K562 (cell line): ENCODE data around the gene SOBP. TPM values are rescaled to one million over a fixed set of nuclear protein-coding genes. Genes with fewer than 3 reads are reported as not detected.

ENCODE experiments used
- ATAC-seq: fragments of 200-7000 bp; cut with Tn5 transposase; 3 replicates; pipeline ENCODE4 v1.9.1; 2020; ENCODE audit warnings: moderate library complexity
- BruUV-seq: library from RNA; stranded (reverse); fragments of 400-500 nt; replicated peaks from 2 replicates; lab custom pipeline; 2021; lab: Mats Ljungman, UMichigan
- CTCF ChIA-PET: fragments of 300-600 bp; formaldehyde crosslinking; extraction: SDS; loops from one replicate; lab custom pipeline; 2021; ENCODE audit warnings: low intra/inter-chr PET ratio; lab: Yijun Ruan, JAX
- POLR2A ChIA-PET: fragments of 300-600, 350-650 bp; sonication (Branson Sonifier 250); formaldehyde crosslinking; extraction: SDS; loops from one replicate; lab custom pipeline; 2021; ENCODE audit warnings: antibody characterized with exemption, inconsistent platforms; lab: Yijun Ruan, JAX
- DNase-seq, 4 experiments: peaks; one replicate each; pipeline versions ENCODE4 v3.0.0 to v3.0.0-alpha.2; 2011 to 2018; ENCODE audit warnings: low spot score in 3 of 4, mixed read lengths in 3 of 4; ENCODE audit errors: extremely low read depth in 1 of 4
- FAIRE-seq: peaks from 2 replicates; lab custom pipeline; 2011; peaks lifted over from hg19 to GRCh38; lab: Jason Lieb, UNC
- H2AFZ ChIP-seq: 2 replicates; pipeline ENCODE4 v1.6.0; 2011; ENCODE audit warnings: low read depth, low read length, control low read depth, inconsistent platforms
- H3K27ac ChIP-seq: fragments of 200-600 bp; 3 replicates; pipeline ENCODE4 v1.8.0; 2011; ENCODE audit warnings: low read depth, mild to moderate bottlenecking, control low read depth, inconsistent platforms, low read length, moderate library complexity, mixed read lengths; ENCODE audit errors: extremely low read depth
- H3K27me3 ChIP-seq, 2 experiments: fragments of 300-600 bp in 1 of 2; 2 replicates in 1 of 2; 3 replicates in 1 of 2; pipeline versions ENCODE4 v1.6.0 to v1.8.0; 2011; ENCODE audit warnings: inconsistent platforms in 2 of 2, low read length in 2 of 2, mild to moderate bottlenecking in 1 of 2, mixed read lengths in 1 of 2, moderate library complexity in 1 of 2; ENCODE audit not compliant: control insufficient read depth in 2 of 2, insufficient read depth in 2 of 2
- H3K36me3 ChIP-seq: fragments of 300-600 bp; 3 replicates; pipeline ENCODE4 v1.8.0; 2011; ENCODE audit warnings: mild to moderate bottlenecking, low read length, inconsistent platforms; ENCODE audit not compliant: control insufficient read depth, insufficient read depth
- H3K4me1 ChIP-seq, 2 experiments: fragments of 200-600 bp in 1 of 2; replicated peaks in 1 of 2; 2 replicates in 1 of 2; 3 replicates in 1 of 2; pipeline versions ENCODE4 v1.5.1 to v1.8.0; 2011; ENCODE audit warnings: inconsistent platforms in 2 of 2, low read length in 2 of 2, mild to moderate bottlenecking in 1 of 2, mixed read lengths in 1 of 2, moderate library complexity in 1 of 2; ENCODE audit not compliant: control insufficient read depth in 2 of 2, insufficient read depth in 2 of 2
- H3K4me2 ChIP-seq: 2 replicates; pipeline ENCODE4 v1.6.1; 2011; ENCODE audit warnings: low read length, control low read depth, inconsistent platforms, mixed read lengths; ENCODE audit not compliant: insufficient read depth
- H3K4me3 ChIP-seq: fragments of 200-600 bp; sonication (generic), shearing (Covaris generic); 2 replicates; pipeline ENCODE4 v1.5.1; 2016; ENCODE audit warnings: control low read depth, inconsistent platforms
- H3K79me2 ChIP-seq: fragments of 200-600 bp; 3 replicates; pipeline ENCODE4 v1.8.0; 2011; ENCODE audit warnings: low read length, inconsistent platforms; ENCODE audit not compliant: control insufficient read depth, insufficient read depth
- H3K9ac ChIP-seq, 2 experiments: 2 replicates each; pipeline versions ENCODE4 v1.6.0 to v1.6.1; 2011; ENCODE audit warnings: low read depth in 2 of 2, low read length in 2 of 2, control low read depth in 1 of 2, inconsistent platforms in 1 of 2, mild to moderate bottlenecking in 1 of 2, mixed read lengths in 1 of 2; ENCODE audit not compliant: insufficient read depth in 1 of 2
- H3K9me1 ChIP-seq: one replicate; pipeline ENCODE4 v1.6.0; 2011; ENCODE audit warnings: inconsistent platforms, mild to moderate bottlenecking, low read length, moderate library complexity; ENCODE audit not compliant: control insufficient read depth, insufficient read depth
- H3K9me3 ChIP-seq: replicated peaks from 2 replicates; pipeline ENCODE4 v1.5.1; 2011; ENCODE audit warnings: low read depth, low read length, inconsistent platforms; ENCODE audit not compliant: control insufficient read depth, insufficient read depth
- H4K20me1 ChIP-seq: replicated peaks from 2 replicates; pipeline ENCODE4 v1.6.1; 2011; ENCODE audit warnings: low read length, inconsistent platforms, mixed read lengths; ENCODE audit not compliant: control insufficient read depth, insufficient read depth
- EGR1 ChIP-seq: fragments of 450-650 bp; conservative IDR thresholded peaks from 2 replicates; pipeline ENCODE4 v1.6.1; 2017; ENCODE audit warnings: mild to moderate bottlenecking
- ELF1 ChIP-seq: fragments of 200-800 bp; sonication (Bioruptor generic); IDR thresholded peaks from 2 replicates; pipeline ENCODE4 v1.6.1; 2016; ENCODE audit warnings: missing genetic modification characterization, missing compliant biosample characterization
- JUN ChIP-seq, 2 experiments: sonication (generic) in 1 of 2; formaldehyde crosslinking in 1 of 2; IDR thresholded peaks; 2 replicates each; pipeline versions ENCODE4 v1.6.1 to v1.8.0; 2012 to 2022; ENCODE audit warnings: borderline replicate concordance in 2 of 2, mild to moderate bottlenecking in 2 of 2, improper control_type of control experiment in 1 of 2, low read depth in 1 of 2, low read length in 1 of 2, missing genetic modification reagents in 1 of 2
- MCM5 ChIP-seq: fragments of 450-650 bp; IDR thresholded peaks from 2 replicates; pipeline ENCODE4 v1.6.1; 2016; ENCODE audit warnings: low read depth
- MTA2 ChIP-seq: fragments of 450-650 bp; IDR thresholded peaks from 2 replicates; pipeline ENCODE4 v1.6.1; 2016; ENCODE audit warnings: low read depth
- PRMT5 ChIP-seq: sonication (generic); formaldehyde crosslinking; IDR thresholded peaks from 2 replicates; pipeline ENCODE4 v1.5.0; 2020; ENCODE audit warnings: missing genetic modification reagents
- RAD51 ChIP-seq: fragments of 450-650 bp; IDR thresholded peaks from 2 replicates; pipeline ENCODE4 v1.7.1; 2016; ENCODE audit warnings: low read depth, mild to moderate bottlenecking, borderline replicate concordance
- RCOR1 ChIP-seq, 2 experiments: IDR thresholded peaks; 2 replicates each; pipeline ENCODE4 v1.6.1; 2012; ENCODE audit warnings: low read depth in 2 of 2, low read length in 2 of 2, borderline replicate concordance in 1 of 2, improper control_type of control experiment in 1 of 2
- SMC3 ChIP-seq: conservative IDR thresholded peaks from 2 replicates; pipeline ENCODE4 v1.6.1; 2011; ENCODE audit warnings: low read depth, low read length, improper control_type of control experiment; ENCODE audit not compliant: insufficient read depth
- TAF7 ChIP-seq: fragments of 450-650 bp; IDR thresholded peaks from 2 replicates; pipeline ENCODE4 v1.6.1; 2016; ENCODE audit warnings: missing genetic modification characterization, missing compliant biosample characterization
- TEAD1 ChIP-seq, 2 experiments: fragments of 450-650 bp in 1 of 2; sonication (generic) in 1 of 2; formaldehyde crosslinking; IDR thresholded peaks; 2 replicates each; pipeline versions ENCODE4 v1.4.0 to v1.8.0; 2020 to 2022; ENCODE audit warnings: mild to moderate bottlenecking in 2 of 2, missing genetic modification reagents in 1 of 2
- TRIM24 ChIP-seq, 2 experiments: fragments of 450-650 bp; IDR thresholded peaks; 2 replicates each; pipeline ENCODE4 v1.6.1; 2016
- ZNF766 ChIP-seq: fragments of 200-800 bp; sonication (Bioruptor generic); conservative IDR thresholded peaks from 2 replicates; pipeline ENCODE4 v1.6.1; 2016; ENCODE audit warnings: missing genetic modification characterization, missing compliant biosample characterization
- WGBS: fragments of 100-300 bp; shearing (Covaris generic); methylation state at CpG from one replicate; pipeline ENCODE4 v1.1.6; 2016; ENCODE audit warnings: low coverage, mixed read lengths; ENCODE audit not compliant: insufficient coverage; ENCODE audit errors: missing lambda C conversion rate; 5-methylcytosine and 5-hydroxymethylcytosine counted together
- in situ Hi-C: fragments of 300-500 bp; cut with MboI; formaldehyde crosslinking; loops from 4 replicates; pipeline ENCODE4 v1.15.0; 2018; ENCODE audit warnings: inconsistent platforms, mixed read lengths
- intact Hi-C: fragments of 100-400 bp; cut with micrococcal nuclease; formaldehyde crosslinking; loops from 2 replicates; pipeline ENCODE4 v1.14.2; 2022
- polyA plus RNA-seq, 8 experiments: library from polyadenylated mRNA; depleted of rRNA in 4 of 8; stranded (reverse) in 5 of 8; unstranded in 3 of 8; fragments of >200 nt; fragmentation: Nextera tagmentation in 2 of 8; fragmentation: Illumina TruSeq in 1 of 8; extraction: Ambion mirVana in 2 of 8; extraction: Trizol in 1 of 8; gene quantifications; 2 replicates each; pipeline versions ENCODE4 v1.2.1 to v1.2.3, GENCODE V29; 2011 to 2014; ENCODE audit warnings: inconsistent platforms in 1 of 8, missing spikeins in 1 of 8
- total RNA-seq, 7 experiments: library from RNA; depleted of rRNA in 6 of 7; stranded (reverse); fragments of >200 nt in 6 of 7; fragmentation: Illumina TruSeq in 2 of 7; extraction: Trizol in 2 of 7; gene quantifications; 2 replicates each; pipeline versions ENCODE4 v1.2.1 to v1.2.3, GENCODE V29; 2011 to 2021; ENCODE audit warnings: low replicate concordance in 1 of 7
- TF ChIP-seq, protein P1 (sequence below): fragments of 450-650 bp; IDR thresholded peaks from 2 replicates; pipeline ENCODE4 v1.6.1; 2017; ENCODE audit warnings: antibody characterized with exemption, mild to moderate bottlenecking

The SOBP gene
- total and polyA plus RNA-seq, 9 of the 15 experiments (the other 6 are each of a cell fraction or from before 2014, with no cell fraction given) = 0.16 TPM; not detected in 8

DNA sequence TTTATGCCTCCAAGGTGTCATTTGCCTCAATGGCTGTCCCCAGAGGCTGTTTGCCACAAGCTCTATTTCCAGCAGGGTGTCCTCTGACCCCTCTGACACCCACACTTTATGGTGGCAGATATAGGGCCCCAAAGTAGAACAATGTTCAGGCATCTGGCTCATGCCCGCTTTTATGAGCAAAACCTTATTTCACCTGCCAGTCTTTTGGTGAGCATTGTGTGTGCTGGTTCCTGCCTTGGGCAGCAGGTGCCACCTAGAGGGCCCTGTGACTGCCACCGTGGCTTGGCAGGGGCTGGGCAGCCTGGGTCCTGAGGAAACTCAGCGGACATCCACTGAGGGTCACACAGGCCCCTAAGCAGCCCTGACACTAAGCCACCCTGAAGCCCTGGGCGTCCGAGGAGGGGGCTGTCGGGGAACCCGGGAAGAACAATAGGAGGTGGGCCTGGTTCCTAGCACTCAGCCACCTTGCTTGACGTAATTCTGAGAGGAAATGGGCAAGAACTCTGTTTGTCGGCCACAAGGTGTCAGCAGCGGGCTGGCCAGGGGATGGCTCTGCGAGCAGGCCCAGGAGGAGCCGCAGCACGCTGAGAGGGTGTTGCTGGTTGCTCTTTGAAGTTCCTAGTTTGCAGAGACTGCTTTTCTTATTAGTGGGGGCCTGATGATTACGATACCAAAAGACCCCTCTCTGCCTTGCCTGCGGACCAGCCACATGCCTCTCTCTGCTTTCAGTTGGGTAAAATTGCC is 185.2 kb downstream of the SOBP start (continued):
- TF ChIP-seq JUN (IDR thresholded peaks at IDR 0.05; ENCODE audit: borderline replicate concordance, low read depth, low read length) = 0 out of 2 replicates have a peak, but pooled peaks have one; percentile 34
- TF ChIP-seq JUN (CRISPR knock-in tag; IDR thresholded peaks at IDR 0.05; ENCODE audit: borderline replicate concordance) = no peak
- TF ChIP-seq TAF7 (tag) = no peak
- 0 out of 4 replicates have a peak, but pooled peaks of 1 of the 2 experiments have one; percentile 20 for TF ChIP-seq TEAD1 (CRISPR knock-in tag; IDR thresholded peaks at IDR 0.05)
- no peak for TF ChIP-seq TRIM24 (IDR thresholded peaks at IDR 0.05)
- peak; percentile 86 for TF ChIP-seq SMC3

DNA sequence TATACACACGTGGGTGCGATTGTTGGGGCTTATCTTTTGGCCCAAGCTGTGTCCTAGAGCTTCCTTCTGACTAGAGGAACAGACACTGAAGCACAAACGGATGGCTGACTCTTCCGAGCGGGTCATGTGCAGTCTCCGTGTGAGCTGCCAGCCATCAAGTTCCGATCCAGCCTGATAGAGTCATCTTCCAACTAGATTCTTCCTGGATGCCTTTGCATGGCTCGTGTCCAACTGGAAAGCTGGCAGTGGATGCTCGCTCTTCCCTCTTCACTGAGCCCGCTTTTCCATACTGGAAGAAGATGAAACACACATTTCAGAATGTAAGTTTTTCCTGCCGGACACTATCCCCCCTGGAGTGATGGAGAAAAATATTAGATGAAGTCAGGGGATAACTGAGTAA is 186.1 kb downstream of the SOBP start:
- Histone ChIP-seq H4K20me1 (no peaks in the 10 kb centered on the region), H2AFZ (no peak overlapping the region), H3K9me1 (no peaks in the 10 kb centered on the region), H3K27me3 (peaks cover 13 to 41% of the 10 kb centered on the region in 2 experiments), H3K79me2 (no peaks in the 10 kb centered on the region), H3K9ac (no peak overlapping the region), H3K4me3 (no peak overlapping the region), H3K4me1 (peaks cover 0 to 5% of the 10 kb centered on the region in 2 experiments; a peak in 2 of 5 replicates), H3K9me3 (no peaks in the 10 kb centered on the region), H3K27ac (no peak overlapping the region), H3K4me2 (no peak overlapping the region), H3K36me3 (no peaks in the 10 kb centered on the region)
- intact Hi-C loops (loop anchor here (5.0 to 10.0 kb wide), 3 partner anchors 191 to 369 kb away; no protein-coding TSS in a partner anchor), in situ Hi-C loops (no loop called here)
- CTCF ChIA-PET = interaction anchor here (1.1 to 1.3 kb wide), 2 partner anchors 29 to 171 kb away, joined by 4 read pairs; no protein-coding TSS in a partner anchor
- POLR2A ChIA-PET = no interaction called here
- no peak for ATAC-seq
- WGBS = 2% methylated on average over 10 of the region's 11 CpGs
- FAIRE-seq = no peak
- DNase-seq = no peak
- no TSS peak for BruUV-seq
- TF ChIP-seq RCOR1 (IDR thresholded peaks at IDR 0.05; ENCODE audit: borderline replicate concordance in 1 of 2, low read depth in 2 of 2, low read length in 2 of 2) = no peak
- TF ChIP-seq ZNF766 (CRISPR knock-in tag) = no peak
- TF ChIP-seq, protein P1, sequence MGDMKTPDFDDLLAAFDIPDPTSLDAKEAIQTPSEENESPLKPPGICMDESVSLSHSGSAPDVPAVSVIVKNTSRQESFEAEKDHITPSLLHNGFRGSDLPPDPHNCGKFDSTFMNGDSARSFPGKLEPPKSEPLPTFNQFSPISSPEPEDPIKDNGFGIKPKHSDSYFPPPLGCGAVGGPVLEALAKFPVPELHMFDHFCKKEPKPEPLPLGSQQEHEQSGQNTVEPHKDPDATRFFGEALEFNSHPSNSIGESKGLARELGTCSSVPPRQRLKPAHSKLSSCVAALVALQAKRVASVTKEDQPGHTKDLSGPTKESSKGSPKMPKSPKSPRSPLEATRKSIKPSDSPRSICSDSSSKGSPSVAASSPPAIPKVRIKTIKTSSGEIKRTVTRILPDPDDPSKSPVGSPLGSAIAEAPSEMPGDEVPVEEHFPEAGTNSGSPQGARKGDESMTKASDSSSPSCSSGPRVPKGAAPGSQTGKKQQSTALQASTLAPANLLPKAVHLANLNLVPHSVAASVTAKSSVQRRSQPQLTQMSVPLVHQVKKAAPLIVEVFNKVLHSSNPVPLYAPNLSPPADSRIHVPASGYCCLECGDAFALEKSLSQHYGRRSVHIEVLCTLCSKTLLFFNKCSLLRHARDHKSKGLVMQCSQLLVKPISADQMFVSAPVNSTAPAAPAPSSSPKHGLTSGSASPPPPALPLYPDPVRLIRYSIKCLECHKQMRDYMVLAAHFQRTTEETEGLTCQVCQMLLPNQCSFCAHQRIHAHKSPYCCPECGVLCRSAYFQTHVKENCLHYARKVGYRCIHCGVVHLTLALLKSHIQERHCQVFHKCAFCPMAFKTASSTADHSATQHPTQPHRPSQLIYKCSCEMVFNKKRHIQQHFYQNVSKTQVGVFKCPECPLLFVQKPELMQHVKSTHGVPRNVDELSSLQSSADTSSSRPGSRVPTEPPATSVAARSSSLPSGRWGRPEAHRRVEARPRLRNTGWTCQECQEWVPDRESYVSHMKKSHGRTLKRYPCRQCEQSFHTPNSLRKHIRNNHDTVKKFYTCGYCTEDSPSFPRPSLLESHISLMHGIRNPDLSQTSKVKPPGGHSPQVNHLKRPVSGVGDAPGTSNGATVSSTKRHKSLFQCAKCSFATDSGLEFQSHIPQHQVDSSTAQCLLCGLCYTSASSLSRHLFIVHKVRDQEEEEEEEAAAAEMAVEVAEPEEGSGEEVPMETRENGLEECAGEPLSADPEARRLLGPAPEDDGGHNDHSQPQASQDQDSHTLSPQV = no peak
- TF ChIP-seq MTA2 = no peak
- no peak for TF ChIP-seq PRMT5 (CRISPR knock-in tag)
- TF ChIP-seq ELF1 = no peak
- no peak for TF ChIP-seq EGR1
- TF ChIP-seq MCM5 = no peak
- TF ChIP-seq RAD51 = no peak
